Measurements from ENCODE around the gene MINDY2. TPM values are rescaled to one million over a fixed set of nuclear protein-coding genes. Genes with fewer than 3 reads are reported as not detected.

MINDY2 gene
- total RNA-seq, 4 donors from 2014 or later = 7.1 to 22.0 (median 9.8) TPM

DNA sequence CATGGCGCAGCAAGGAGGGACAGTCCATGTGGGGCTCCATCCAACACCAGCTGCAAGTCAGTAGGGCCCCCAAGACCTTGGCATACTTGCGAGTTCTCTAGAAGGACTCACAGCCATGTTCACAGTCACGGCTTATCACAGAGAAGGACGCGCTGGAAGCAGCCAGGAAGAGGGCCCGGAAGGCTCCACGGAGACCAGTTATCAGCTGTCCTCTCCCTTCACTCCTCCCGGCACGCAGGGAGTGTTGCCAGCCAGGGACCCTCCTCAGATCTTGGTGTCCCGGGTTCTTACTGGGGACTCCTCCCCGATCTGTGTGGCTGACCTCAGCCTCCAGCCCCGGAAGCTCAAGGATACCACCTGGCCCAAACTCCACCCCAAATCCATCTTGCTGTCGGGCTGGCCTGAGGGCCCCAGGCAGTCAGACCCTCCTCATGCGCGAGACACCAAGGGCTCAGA lies 94.4 kb downstream of the MINDY2 start:
- no peak for TF ChIP-seq POLR2A (IDR thresholded peaks at IDR 0.05)
- TF ChIP-seq, protein P1, sequence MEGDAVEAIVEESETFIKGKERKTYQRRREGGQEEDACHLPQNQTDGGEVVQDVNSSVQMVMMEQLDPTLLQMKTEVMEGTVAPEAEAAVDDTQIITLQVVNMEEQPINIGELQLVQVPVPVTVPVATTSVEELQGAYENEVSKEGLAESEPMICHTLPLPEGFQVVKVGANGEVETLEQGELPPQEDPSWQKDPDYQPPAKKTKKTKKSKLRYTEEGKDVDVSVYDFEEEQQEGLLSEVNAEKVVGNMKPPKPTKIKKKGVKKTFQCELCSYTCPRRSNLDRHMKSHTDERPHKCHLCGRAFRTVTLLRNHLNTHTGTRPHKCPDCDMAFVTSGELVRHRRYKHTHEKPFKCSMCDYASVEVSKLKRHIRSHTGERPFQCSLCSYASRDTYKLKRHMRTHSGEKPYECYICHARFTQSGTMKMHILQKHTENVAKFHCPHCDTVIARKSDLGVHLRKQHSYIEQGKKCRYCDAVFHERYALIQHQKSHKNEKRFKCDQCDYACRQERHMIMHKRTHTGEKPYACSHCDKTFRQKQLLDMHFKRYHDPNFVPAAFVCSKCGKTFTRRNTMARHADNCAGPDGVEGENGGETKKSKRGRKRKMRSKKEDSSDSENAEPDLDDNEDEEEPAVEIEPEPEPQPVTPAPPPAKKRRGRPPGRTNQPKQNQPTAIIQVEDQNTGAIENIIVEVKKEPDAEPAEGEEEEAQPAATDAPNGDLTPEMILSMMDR (IDR thresholded peaks at IDR 0.05 in 4 of 5, conservative IDR thresholded peaks at IDR 0.05 in 1 of 5) = no peak
- no peaks in the 10 kb centered on the region for H3K4me1 ChIP-seq
- H3K27ac ChIP-seq = no peak overlapping the region
- H3K27me3 ChIP-seq = no peaks in the 10 kb centered on the region
- no peaks in the 10 kb centered on the region for H3K9me3 ChIP-seq
- intact Hi-C loops (cut with DNase I; ENCODE audit: low total_unique reads) = no loop called here
- in situ Hi-C loops (cut with MboI; ENCODE audit: low sequenced_read_pairs in 4 of 4) = no loop called here
- ATAC-seq (peak; percentile 38 to 39), DNase-seq (no peak)
- H3K4me3 ChIP-seq = peak overlapping the region; percentile 24 to 50 (median 44)
- H3K36me3 ChIP-seq = no peaks in the 10 kb centered on the region

DNA sequence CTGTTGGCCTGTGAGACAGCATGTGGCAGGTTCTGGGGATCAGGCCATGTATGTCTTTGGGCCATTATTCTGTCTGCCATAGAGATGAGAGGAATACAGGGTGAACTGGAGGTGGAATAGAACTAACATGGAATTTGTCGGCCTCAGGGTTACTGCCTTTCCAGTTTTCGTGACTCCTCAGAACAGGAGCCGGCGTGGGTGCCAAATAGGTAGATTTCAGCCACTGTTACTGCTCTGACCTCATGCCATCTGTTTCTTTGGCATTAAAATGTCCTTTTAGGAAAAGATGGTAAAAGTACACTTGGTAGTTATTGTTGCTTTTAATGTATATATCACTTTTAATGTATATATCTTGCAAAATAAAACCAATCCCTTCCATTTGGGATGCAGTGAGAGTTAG lies 96.8 kb downstream of the MINDY2 start:
- no peaks in the 10 kb centered on the region for H3K36me3 ChIP-seq
- intact Hi-C loops (cut with DNase I; ENCODE audit: low total_unique reads) = no loop called here

DNA sequence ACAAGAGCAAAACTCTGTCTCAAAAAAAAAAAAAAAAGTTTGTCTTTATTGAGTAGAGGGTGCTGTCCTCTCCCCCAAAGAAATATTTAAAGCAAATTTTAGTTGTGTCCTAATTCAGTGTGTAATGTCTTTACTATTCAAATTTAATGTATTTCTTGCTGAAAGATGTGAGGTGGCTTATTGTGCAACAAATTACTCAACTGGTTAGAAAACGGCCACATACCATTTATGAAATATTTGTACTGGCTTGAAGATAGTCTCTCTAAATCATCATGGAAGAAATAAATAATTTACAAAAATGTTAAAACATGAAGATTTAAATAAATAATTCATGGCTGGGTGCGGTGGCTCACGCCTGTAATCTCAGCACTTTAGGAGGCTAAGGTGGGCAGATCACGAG lies 99.3 kb downstream of the MINDY2 start:
- no peaks in the 10 kb centered on the region for H3K4me1 ChIP-seq
- no peak for ATAC-seq
- H3K4me3 ChIP-seq = no peak overlapping the region
- in situ Hi-C loops (cut with MboI; ENCODE audit: low sequenced_read_pairs in 4 of 4) (no loop called here), intact Hi-C loops (cut with DNase I; ENCODE audit: low total_unique reads) (no loop called here)
- no peak overlapping the region for H3K27ac ChIP-seq
- H3K27me3 ChIP-seq = no peaks in the 10 kb centered on the region
- H3K9me3 ChIP-seq = no peaks in the 10 kb centered on the region
- H3K36me3 ChIP-seq = no peaks in the 10 kb centered on the region
- no peak for TF ChIP-seq POLR2A (IDR thresholded peaks at IDR 0.05)
- TF ChIP-seq, protein P1 (IDR thresholded peaks at IDR 0.05 in 4 of 5, conservative IDR thresholded peaks at IDR 0.05 in 1 of 5) = no peak
- DNase-seq = no peak

More for the DNA sequence above, 96.8 kb downstream of the MINDY2 start:
- H3K4me1 ChIP-seq = no peaks in the 10 kb centered on the region
- no peak for ATAC-seq
- H3K27me3 ChIP-seq = no peaks in the 10 kb centered on the region
- DNase-seq = no peak
- H3K9me3 ChIP-seq = no peaks in the 10 kb centered on the region
- in situ Hi-C loops (cut with MboI; ENCODE audit: low sequenced_read_pairs in 4 of 4) = no loop called here
- no peak overlapping the region for H3K27ac ChIP-seq
- TF ChIP-seq, protein P1 (IDR thresholded peaks at IDR 0.05 in 4 of 5, conservative IDR thresholded peaks at IDR 0.05 in 1 of 5) = no peak
- no peak for TF ChIP-seq POLR2A (IDR thresholded peaks at IDR 0.05)
- H3K4me3 ChIP-seq = no peak overlapping the region

DNA sequence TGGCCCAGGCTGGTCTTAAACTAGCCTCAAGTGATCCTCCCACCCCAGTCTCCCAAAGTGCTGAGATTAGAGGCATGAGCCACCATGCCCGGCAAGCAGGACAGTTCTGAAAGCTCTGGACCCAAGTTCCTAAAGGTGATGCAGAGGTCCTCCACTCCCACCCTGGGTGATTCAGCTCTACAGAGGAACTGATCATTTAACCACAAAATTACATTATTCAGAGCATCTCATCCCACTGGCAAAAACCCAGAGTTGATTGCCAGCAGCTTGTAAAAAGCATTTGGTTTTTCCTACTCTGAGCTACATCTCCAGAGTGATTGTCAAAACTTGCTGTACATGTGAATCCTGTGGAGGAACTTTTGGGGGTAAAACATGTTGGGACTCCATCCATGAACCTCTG lies 102.2 kb downstream of the MINDY2 start:
- intact Hi-C loops (cut with DNase I; ENCODE audit: low total_unique reads) (no loop called here), in situ Hi-C loops (cut with MboI; ENCODE audit: low sequenced_read_pairs in 4 of 4) (no loop called here)
- Histone ChIP-seq H3K4me3 (no peak overlapping the region), H3K9me3 (no peaks in the 10 kb centered on the region), H3K27me3 (no peaks in the 10 kb centered on the region), H3K27ac (no peak overlapping the region), H3K4me1 (no peaks in the 10 kb centered on the region), H3K36me3 (peaks cover 0 to 8% of the 10 kb centered on the region in 2 donors)
- ATAC-seq (no peak), DNase-seq (no peak)
- no peak for TF ChIP-seq POLR2A (IDR thresholded peaks at IDR 0.05)
- TF ChIP-seq, protein P1 (IDR thresholded peaks at IDR 0.05 in 4 of 5, conservative IDR thresholded peaks at IDR 0.05 in 1 of 5) = no peak

DNA sequence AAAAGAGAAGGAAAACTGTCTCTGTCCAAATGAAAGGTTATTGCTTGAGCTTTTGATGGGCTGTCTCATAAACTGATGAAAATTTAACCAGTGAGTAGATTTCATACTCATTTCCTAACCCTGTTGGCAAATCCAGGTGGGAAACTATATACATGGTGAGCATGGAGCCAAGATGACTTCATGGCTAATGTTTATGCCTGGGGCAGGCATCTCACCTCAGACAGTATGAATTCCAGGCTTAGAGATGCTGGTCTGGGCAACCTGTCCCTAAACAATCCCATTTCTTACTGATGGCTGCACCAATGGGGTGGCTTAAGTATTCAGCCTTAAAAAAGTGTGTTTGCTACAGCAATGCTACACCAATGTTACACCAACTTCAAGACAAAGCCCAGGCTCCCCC lies 104.2 kb downstream of the MINDY2 start:
- Histone ChIP-seq H3K4me1 (no peaks in the 10 kb centered on the region), H3K36me3 (peaks cover 0 to 28% of the 10 kb centered on the region in 2 donors), H3K4me3 (no peak overlapping the region), H3K9me3 (no peaks in the 10 kb centered on the region), H3K27me3 (no peaks in the 10 kb centered on the region), H3K27ac (no peak overlapping the region)
- in situ Hi-C loops (cut with MboI; ENCODE audit: low sequenced_read_pairs in 4 of 4) = no loop called here
- ATAC-seq (no peak), DNase-seq (no peak)
- intact Hi-C loops (cut with DNase I; ENCODE audit: low total_unique reads) = no loop called here
- TF ChIP-seq, protein P1 (IDR thresholded peaks at IDR 0.05 in 4 of 5, conservative IDR thresholded peaks at IDR 0.05 in 1 of 5) = no peak
- no peak for TF ChIP-seq POLR2A (IDR thresholded peaks at IDR 0.05)

Measured in gastrocnemius medialis (tissue), 4 donors.